ENCODE results near the gene DCP1B.

DNA sequence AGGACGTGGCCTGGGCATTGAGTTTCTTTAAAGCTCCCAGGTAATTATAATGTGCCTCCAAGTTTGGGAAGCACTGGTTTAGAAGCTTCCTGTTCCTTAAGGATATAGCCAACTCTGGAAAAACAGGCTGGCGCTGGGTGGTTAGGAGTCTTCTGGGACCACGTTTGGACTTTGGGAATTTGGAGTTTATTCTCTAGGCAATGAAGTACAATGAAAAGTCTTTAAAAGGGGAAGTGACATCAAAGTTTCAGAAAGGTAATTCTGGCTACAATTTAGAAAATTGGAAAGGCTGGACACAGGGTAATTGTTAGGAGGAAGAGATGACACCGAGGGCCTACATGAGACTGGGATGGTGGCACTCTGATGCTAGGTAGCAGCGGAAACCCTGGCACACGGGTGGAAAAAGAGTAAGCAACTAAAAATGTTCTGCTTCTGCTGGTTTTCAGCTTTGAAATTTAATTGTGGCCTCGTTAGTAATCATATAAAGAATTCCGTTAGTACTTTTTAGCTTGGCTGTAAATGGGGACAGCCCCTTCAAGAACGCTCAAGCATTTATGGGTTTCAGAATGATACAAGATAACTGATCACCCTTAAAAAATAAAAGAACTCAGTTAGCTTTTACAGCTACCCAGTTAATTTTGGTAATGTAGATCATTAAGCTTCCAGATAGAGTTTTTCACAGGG lies 12.7 kb upstream of the DCP1B start:
- TF ChIP-seq, protein P1, sequence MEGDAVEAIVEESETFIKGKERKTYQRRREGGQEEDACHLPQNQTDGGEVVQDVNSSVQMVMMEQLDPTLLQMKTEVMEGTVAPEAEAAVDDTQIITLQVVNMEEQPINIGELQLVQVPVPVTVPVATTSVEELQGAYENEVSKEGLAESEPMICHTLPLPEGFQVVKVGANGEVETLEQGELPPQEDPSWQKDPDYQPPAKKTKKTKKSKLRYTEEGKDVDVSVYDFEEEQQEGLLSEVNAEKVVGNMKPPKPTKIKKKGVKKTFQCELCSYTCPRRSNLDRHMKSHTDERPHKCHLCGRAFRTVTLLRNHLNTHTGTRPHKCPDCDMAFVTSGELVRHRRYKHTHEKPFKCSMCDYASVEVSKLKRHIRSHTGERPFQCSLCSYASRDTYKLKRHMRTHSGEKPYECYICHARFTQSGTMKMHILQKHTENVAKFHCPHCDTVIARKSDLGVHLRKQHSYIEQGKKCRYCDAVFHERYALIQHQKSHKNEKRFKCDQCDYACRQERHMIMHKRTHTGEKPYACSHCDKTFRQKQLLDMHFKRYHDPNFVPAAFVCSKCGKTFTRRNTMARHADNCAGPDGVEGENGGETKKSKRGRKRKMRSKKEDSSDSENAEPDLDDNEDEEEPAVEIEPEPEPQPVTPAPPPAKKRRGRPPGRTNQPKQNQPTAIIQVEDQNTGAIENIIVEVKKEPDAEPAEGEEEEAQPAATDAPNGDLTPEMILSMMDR (IDR thresholded peaks at IDR 0.05; ENCODE audit: low read depth, low read length), result no peak
- TF ChIP-seq EZH2phosphoT487 (IDR thresholded peaks at IDR 0.05; ENCODE audit: low read depth), result no peak
